ENCODE results near the gene RUNX1.

The RUNX1 gene

GRCh38 chr21:34882719-34883131 is 166.4 kb downstream of the RUNX1 start:
- DNase-seq (ENCODE audit: low read depth, low spot score): no peak

DNA sequence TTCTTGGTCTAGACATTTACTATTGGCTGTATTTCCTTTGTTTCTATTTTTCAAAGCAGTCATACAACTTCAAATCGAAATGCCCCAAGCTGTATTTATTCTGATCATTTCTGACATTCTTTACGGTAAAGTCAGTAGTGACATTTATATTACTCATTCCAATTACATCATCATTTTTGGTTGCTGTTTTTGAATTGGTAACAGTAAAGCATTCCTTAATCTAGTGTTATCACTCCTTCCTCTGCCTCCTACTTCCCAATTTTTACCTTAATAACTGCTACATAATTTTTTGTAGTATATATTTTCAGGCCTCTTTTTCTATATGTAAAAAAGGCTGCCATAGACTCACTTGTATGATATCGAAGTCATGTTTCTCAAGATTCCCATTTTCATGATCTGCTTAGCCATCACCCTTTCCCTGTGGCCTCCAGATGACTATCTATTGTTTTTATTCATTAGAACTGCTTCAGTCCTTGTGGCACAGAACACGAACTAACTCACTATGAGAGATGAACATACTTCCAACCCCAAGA is 167.2 kb downstream of the RUNX1 start:
- no peak for DNase-seq (ENCODE audit: low read depth, low spot score)

GRCh38 chr21:34881421-34881820 is 167.7 kb downstream of the RUNX1 start:
- DNase-seq (ENCODE audit: low read depth, low spot score): no peak

GRCh38 chr21:34880401-34880800 is 168.7 kb downstream of the RUNX1 start:
- no peak for DNase-seq (ENCODE audit: low read depth, low spot score)

DNA sequence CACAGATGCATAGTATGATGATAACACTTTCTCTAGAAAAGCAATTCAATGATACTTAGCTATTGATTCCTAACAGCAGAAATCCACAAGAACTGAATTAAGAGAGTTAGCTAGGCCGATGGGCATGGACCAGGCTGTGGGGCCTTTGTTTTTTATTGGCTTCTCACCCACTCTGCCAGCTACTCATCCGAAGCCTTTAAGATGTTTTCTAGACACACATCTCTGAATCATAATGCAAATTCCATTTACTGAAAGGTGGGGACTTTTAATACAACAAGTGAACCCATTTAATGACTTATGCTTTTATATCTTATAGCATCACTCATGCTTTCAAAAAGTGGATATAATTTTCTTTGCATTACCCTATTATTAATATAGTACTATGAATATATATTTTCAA is 170.2 kb downstream of the RUNX1 start:
- no peak for DNase-seq (ENCODE audit: low read depth, low spot score)

- no peak for DNase-seq (ENCODE audit: low read depth, low spot score)
Observed at GRCh38 chr21:34878501-34878900, 170.6 kb downstream of the RUNX1 start.

DNA sequence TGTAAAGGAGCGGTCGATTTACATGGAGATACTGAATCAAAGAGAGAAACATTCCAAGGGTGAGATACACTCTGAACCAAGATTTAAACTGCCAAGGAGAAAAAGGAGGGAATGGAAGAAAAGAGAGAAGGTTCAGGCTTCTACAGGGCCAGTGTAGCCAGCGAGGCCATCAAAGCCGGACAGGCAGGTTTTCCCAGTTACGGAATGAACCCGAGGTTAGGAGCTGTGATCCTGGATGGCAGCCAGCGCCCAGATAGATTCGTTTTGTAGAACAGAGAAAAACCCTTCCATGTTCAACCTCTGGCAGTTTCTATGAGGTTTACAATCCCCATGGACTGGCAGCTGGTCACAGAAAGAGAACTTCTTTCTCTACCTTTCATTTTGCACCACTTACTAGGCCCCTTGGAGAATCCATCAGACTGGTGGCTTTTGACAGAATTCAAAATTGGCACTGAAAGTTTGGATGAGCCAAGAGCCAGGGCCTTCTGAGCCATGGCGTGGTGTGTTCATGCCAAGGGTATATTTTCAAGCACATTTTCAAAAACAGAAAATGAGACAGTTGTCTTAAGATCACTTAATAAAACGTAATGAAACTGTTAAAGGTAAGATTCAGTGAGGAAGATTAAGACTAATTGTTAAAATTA is 171.5 kb downstream of the RUNX1 start:
- DNase-seq (ENCODE audit: low read depth, low spot score): peak; percentile 51

GRCh38 chr21:34875830-34876229 is 173.3 kb downstream of the RUNX1 start:
- no peak for DNase-seq (ENCODE audit: low read depth, low spot score)

- no peak for DNase-seq (ENCODE audit: low read depth, low spot score)
Observed at GRCh38 chr21:34874684-34875513, 174.2 kb downstream of the RUNX1 start.

GRCh38 chr21:34871026-34871908 is 177.8 kb downstream of the RUNX1 start:
- DNase-seq (ENCODE audit: low read depth, low spot score): no peak

DNA sequence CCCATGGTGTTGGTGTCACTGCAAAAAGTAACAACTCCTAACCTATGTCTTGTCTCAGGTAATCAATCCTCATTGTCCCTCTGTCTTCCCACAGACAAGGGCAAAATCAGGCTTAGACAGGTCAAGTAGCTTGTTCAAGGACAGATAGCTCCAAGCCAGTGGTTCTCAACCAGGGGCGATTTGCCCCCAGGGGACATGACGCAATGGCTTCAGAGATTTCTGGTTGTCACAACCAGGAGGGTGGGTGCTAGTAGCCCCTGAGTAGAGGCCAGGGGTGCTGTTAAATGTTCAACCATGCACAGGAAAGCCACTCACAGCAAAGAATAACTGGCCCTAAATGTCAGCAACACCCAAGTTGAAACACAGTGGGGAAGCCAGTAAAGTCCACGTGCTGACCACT is 178.9 kb downstream of the RUNX1 start:
- DNase-seq (ENCODE audit: low read depth, low spot score): peak; percentile 27

DNA sequence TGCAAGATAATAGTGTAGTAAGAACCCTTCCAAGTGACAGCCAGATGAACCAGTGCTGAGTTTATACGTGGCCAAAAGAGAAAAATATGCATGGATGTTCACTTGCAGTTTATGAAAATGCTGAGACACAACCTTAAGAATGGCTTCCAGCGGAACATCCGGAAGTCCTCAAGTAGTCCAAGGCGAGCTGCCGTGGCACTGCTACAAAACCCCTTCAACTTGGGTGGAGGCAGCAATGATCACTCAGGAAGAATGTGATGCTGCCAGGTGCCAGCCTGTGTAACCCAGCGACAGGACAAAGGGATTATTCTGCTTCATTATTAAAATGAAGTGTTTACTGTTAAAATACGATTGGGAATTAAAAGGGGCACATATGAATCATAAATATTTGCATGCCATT is 179.6 kb downstream of the RUNX1 start:
- DNase-seq (ENCODE audit: low read depth, low spot score): no peak

GRCh38 chr21:34867785-34868184 is 181.3 kb downstream of the RUNX1 start:
- peak; percentile 58 for DNase-seq (ENCODE audit: low read depth, low spot score)

DNA sequence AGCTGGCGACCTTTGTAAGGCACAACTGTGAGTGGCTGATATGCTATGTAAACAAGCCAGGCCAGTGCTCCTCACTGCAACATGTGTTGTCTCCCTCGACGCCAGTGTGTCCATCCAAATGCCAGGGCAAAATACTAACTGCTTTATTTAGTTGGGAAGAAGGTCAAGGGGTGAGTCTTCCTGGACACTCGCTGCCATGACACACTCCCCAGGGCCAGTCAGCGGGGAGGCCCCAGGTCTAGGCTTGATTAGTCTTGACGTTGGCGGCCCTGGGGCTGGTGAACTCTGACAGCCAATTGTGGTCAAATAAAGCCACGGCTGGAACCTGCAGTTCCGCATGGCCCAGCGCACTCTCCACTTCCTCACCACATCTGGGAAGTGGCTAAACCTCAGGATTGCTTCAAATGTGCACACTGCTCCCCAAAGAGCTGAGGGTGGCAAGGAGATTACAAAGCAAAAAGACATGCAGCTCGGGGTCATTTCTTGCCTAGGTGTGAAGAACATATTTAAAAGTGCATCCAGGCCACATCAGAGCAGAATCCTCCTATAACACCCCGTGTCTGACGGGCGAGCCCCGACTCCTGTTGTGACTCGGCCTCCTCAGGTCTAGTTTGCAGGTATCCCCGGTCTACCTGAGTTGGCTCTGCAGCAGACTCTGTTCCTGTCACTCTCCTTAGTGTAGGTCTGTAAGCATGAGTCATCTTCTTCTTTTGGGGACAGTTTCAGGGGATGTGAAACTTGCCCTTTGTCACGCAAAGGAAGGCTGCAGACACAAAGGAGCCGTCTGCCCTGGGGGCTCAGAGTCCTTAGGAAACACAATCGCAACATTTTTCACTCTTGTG is 183.5 kb downstream of the RUNX1 start:
- peak; percentile 96 for DNase-seq (ENCODE audit: low read depth, low spot score)

DNA sequence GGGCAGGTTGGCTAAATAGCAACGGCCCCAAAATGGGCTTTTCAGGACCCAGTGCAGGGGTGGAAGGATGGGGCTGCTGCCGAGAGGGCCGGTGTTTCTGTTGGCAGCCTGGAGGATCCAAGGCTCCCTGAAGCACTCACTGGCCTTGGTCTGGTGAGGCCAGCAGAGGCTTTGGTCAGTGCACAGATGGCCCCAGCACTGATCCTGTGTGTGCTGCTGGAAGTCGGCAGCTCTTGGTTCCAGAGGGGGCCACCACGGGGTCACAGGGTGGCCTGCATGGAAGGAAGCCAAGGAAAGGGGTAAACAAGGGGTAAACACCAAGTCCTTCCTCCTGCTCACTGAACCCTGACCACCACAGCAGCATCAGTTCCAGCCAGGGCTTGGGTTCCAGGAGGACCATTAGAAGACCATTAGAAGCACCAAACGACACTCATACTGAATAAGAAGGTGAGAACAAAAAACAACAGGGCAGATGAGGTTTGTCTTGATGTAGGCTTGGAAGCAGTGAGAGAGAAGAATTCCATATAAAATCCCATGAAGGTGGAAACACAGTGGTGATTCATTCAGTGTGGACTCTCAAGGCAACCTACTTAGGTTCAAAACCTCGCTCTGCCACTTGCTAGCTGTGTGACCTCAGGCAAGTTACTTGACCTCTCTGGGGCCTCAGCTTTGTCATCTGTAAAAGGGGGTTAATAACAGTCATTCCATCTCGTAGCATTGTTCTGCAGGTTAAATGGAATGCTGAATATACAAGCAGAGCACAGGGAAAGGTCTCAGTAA is 184.5 kb downstream of the RUNX1 start:
- DNase-seq (ENCODE audit: low read depth, low spot score): no peak

- DNase-seq (ENCODE audit: low read depth, low spot score): no peak
Observed at GRCh38 chr21:34862951-34863350, 186.2 kb downstream of the RUNX1 start.

- no peak for DNase-seq (ENCODE audit: low read depth, low spot score)
Observed at GRCh38 chr21:34861258-34861657, 187.8 kb downstream of the RUNX1 start.

GRCh38 chr21:34859976-34860653 is 189.0 kb downstream of the RUNX1 start:
- DNase-seq (ENCODE audit: low read depth, low spot score): no peak

DNA sequence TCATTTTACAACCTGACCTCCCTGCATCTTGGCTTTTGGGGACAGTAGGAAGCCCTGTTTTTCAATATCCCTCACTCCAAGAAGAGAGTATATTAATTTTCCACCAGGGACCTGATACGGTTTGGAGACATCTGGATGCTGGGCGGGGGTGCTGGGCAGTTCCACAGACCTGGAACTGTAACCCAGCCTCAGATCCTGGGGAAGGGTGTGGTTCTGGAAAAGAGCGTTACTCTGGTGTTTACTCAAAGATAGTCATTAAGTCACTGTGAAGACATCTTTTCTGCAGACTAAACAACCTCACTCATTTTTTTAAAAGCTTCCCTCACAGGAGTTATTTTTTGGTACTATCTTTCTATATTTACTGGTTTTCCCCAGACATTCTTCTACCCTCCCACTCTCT is 190.5 kb downstream of the RUNX1 start:
- DNase-seq (ENCODE audit: low read depth, low spot score): no peak

DNA sequence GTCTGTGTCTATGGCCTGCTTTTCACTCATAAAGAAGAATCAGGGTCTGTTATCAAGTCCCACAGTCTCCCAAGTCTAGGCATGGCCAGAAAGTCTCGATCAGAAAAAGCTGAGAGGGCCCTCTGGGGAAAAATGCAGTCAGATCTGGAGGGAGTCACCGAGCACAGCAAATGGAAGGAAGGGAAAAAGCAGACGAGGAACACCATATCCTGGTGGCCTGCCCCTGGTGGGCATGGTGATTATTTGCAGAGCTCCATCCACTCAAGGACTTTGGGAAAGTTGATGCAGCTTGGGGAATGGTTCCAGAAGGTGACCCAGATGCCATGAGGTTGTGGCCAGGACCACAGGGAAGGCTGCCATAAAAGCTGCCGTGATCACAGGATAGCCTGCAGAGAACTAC is 191.2 kb downstream of the RUNX1 start:
- DNase-seq (ENCODE audit: low read depth, low spot score): peak; percentile 39
